ENCODE measurements around the gene TTC23L. TPM values are rescaled to one million over a fixed set of nuclear protein-coding genes. Genes with fewer than 3 reads are reported as not detected.
"Not testable (repeated sequence)": the region's sequence is repeated elsewhere in the genome, so short reads cannot be mapped to it uniquely, and the experiment has no call there.

Gene TTC23L
- total RNA-seq, 2 donors from 2014 or later: 0.35 TPM; not detected in 1

- Histone ChIP-seq H3K9me3 (no peaks in the 10 kb centered on the region), H3K9ac (ENCODE audit: low read depth in 2 of 2, low read length in 2 of 2) (no peak overlapping the region), H3K4me3 (no peak overlapping the region), H3K27me3 (no peaks in the 10 kb centered on the region), H3K4me1 (no peaks in the 10 kb centered on the region), H3K27ac (no peak overlapping the region), H3K36me3 (no peaks in the 10 kb centered on the region)
- intact Hi-C loops (cut with DNase I): no loop called here
- no peak for TF ChIP-seq CTCF (IDR thresholded peaks at IDR 0.05)
- DNase-seq: no peak
Observed at GRCh38 chr5:34827588-34828506, 11.1 kb upstream of the TTC23L start.

DNA sequence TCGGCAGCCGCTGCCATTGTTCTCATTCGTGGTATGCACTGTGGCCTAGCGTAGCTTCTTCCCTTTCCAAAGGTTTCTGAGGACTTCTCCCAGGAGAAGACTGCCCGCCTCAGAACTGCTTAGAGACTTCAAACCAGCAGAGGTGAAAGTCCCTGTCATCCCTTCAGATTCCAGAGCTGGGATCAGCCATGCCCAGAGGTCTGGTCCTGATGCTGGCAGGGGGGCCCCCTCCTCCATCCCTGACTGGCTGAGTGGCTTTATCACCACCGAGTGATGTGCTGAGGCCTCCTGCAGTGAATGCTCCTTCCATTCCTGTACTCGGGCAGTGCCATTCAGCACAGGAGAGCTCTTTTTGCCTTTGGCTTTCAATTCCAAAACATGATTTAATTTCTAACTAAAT is 8.1 kb upstream of the TTC23L start:
- not testable (repeated sequence) for DNase-seq; H3K4me1 ChIP-seq; H3K9ac ChIP-seq (ENCODE audit: low read depth in 2 of 2, low read length in 2 of 2); H3K27ac ChIP-seq; H3K9me3 ChIP-seq; H3K36me3 ChIP-seq; H3K4me3 ChIP-seq; H3K27me3 ChIP-seq
- intact Hi-C loops (cut with DNase I): loop anchor here (10.0 kb wide), 2 partner anchors 176 to 296 kb away; partner anchors contain the start of gene RAI14

- intact Hi-C loops (cut with DNase I): loop anchor here (10.0 kb wide), 2 partner anchors 177 to 297 kb away; partner anchors contain the start of gene RAI14
- no peak overlapping the region for H3K9ac ChIP-seq (ENCODE audit: low read depth in 2 of 2, low read length in 2 of 2)
- DNase-seq: no peak
- H3K9me3 ChIP-seq: no peaks in the 10 kb centered on the region
- no peaks in the 10 kb centered on the region for H3K27me3 ChIP-seq
- no peak overlapping the region for H3K27ac ChIP-seq
- no peak overlapping the region for H3K4me3 ChIP-seq
- H3K36me3 ChIP-seq: no peaks in the 10 kb centered on the region
- TF ChIP-seq CTCF (IDR thresholded peaks at IDR 0.05): no peak
- no peaks in the 10 kb centered on the region for H3K4me1 ChIP-seq
Observed at GRCh38 chr5:34831303-34831702, 7.7 kb upstream of the TTC23L start.

DNA sequence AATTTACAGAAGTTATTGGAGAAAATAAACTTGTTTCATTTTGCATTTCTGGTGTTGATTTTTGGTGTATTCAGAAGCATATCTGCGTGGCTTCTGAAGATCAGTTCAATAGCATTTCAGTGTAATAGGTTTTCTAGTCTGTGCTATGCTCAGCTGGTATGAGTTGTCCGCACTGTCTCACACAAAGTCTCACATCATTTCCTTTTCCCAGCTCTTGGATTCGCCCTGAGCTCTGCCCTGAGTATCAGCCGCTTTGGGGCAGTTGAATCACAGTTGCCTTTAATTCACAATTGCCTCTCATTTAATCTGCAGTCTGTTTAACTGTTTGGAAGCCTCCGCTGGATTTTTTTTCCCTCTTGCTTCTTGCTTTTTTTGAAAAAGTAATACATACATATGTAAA is 6.4 kb upstream of the TTC23L start:
- H3K9me3 ChIP-seq: no peaks in the 10 kb centered on the region
- no peak overlapping the region for H3K9ac ChIP-seq (ENCODE audit: low read depth in 2 of 2, low read length in 2 of 2)
- H3K27ac ChIP-seq: no peak overlapping the region
- intact Hi-C loops (cut with DNase I): loop anchor here (10.0 kb wide), 2 partner anchors 178 to 298 kb away; partner anchors contain the start of gene RAI14
- no peak overlapping the region for H3K4me3 ChIP-seq
- H3K36me3 ChIP-seq: no peaks in the 10 kb centered on the region
- DNase-seq: no peak
- H3K27me3 ChIP-seq: no peaks in the 10 kb centered on the region
- H3K4me1 ChIP-seq: no peaks in the 10 kb centered on the region
- no peak for TF ChIP-seq CTCF (IDR thresholded peaks at IDR 0.05)

DNA sequence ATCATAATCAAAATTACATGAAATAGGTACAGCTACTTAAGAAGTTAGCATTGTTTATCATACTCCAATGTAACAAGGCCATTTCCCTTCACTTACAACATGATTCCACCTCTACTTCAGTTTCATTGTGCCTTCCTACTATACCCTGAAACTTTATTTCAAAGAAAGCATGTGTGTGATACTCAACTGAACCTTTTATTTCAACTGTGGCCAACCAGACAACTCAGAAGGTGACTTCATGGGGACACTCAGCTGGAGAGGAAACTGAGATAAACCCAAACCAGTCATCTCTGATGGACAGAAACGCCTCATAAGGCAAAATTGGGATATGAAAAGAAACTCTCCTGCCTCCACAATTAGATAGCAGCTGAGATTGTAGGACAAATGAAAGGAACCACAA is 5.9 kb upstream of the TTC23L start:
- Histone ChIP-seq H3K27me3 (no peaks in the 10 kb centered on the region), H3K9ac (ENCODE audit: low read depth in 2 of 2, low read length in 2 of 2) (no peak overlapping the region), H3K27ac (no peak overlapping the region), H3K4me3 (no peak overlapping the region), H3K4me1 (no peaks in the 10 kb centered on the region), H3K9me3 (no peaks in the 10 kb centered on the region), H3K36me3 (no peaks in the 10 kb centered on the region)
- DNase-seq: no peak
- intact Hi-C loops (cut with DNase I): loop anchor here (10.0 kb wide), 2 partner anchors 178 to 298 kb away; partner anchors contain the start of gene RAI14
- TF ChIP-seq CTCF (IDR thresholded peaks at IDR 0.05): no peak
